ENCODE measurements around the gene DNAAF9.
A peak's percentile ranks its signal among the peaks of the same experiment; 100 is the strongest.
"Not testable (repeated sequence)": the region's sequence is repeated elsewhere in the genome, so short reads cannot be mapped to it uniquely, and the experiment has no call there.

Gene DNAAF9

DNA sequence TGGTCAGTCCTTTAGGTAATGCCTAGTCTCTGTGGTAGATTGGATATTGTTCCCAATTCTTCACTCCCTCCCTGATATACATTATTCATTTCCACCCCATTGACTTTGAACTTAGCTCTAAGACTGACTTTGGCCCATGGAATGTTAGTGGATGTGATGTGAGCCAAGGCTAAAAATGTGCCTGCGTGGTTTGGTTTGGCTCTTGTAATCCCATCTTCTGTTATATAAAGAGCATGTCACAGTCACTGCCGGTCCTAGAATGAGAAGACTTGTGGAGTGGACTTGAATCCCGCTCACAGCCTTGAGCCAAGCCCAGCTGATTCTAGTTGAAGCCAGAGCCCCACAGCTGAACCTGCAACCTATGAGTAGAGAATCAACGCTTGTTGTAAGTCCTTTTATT is 23.6 kb upstream of the DNAAF9 start:
- Mint-ChIP-seq H3K4me1 (no peaks in the 10 kb centered on the region), H3K36me3 (ENCODE audit: low read depth) (no peaks in the 10 kb centered on the region), H3K9me3 (no peaks in the 10 kb centered on the region), H3K4me3 (no peak overlapping the region), H3K27me3 (ENCODE audit: low read depth) (peaks cover 3% of the 10 kb centered on the region), H3K27ac (peak overlapping the region in 1 of 3 experiments; percentile 63)
- TF ChIP-seq, protein P1, sequence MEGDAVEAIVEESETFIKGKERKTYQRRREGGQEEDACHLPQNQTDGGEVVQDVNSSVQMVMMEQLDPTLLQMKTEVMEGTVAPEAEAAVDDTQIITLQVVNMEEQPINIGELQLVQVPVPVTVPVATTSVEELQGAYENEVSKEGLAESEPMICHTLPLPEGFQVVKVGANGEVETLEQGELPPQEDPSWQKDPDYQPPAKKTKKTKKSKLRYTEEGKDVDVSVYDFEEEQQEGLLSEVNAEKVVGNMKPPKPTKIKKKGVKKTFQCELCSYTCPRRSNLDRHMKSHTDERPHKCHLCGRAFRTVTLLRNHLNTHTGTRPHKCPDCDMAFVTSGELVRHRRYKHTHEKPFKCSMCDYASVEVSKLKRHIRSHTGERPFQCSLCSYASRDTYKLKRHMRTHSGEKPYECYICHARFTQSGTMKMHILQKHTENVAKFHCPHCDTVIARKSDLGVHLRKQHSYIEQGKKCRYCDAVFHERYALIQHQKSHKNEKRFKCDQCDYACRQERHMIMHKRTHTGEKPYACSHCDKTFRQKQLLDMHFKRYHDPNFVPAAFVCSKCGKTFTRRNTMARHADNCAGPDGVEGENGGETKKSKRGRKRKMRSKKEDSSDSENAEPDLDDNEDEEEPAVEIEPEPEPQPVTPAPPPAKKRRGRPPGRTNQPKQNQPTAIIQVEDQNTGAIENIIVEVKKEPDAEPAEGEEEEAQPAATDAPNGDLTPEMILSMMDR (IDR thresholded peaks at IDR 0.05; ENCODE audit: unreplicated experiment in 3 of 3) = no peak

DNA sequence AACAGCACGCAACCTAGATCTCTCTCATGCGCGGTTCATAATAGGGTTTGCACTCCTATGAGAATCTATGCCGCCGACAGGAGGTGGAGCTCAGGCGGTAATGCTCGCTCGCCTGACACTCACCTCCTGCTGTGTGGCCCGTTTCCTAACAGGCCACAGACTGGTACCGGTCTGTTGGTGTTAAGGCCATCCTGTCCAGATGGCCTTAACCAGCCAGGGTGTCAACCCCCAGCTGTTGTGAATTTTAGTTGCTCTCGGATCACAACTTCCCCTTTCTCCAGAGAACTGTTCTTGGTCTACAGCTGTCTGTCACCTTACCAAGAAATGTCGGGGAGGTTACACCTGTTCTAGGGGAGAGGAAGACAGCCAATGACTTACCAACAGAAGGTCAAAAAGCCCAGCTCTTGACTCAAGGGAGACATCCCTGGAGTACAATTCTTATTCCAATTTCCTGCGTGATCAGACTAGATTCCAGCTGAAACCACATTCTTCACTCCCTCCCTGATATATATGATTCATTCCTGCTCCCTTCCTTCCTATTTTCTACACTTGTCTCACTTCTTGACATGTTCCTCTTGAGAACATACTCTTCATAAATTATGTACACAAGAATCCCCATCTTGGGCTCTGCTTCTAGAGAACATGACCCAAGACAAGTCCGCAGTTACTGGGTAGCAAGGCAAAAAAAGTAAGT is 23.1 kb upstream of the DNAAF9 start:
- no peaks in the 10 kb centered on the region for H3K4me1 Mint-ChIP-seq
- no peak overlapping the region for H3K4me3 Mint-ChIP-seq
- TF ChIP-seq, protein P1 (IDR thresholded peaks at IDR 0.05; ENCODE audit: unreplicated experiment in 3 of 3) = no peak
- no peaks in the 10 kb centered on the region for H3K9me3 Mint-ChIP-seq
- H3K27ac Mint-ChIP-seq = peak overlapping the region in 1 of 3 experiments; percentile 63
- no peaks in the 10 kb centered on the region for H3K36me3 Mint-ChIP-seq (ENCODE audit: low read depth)
- peaks cover 3% of the 10 kb centered on the region for H3K27me3 Mint-ChIP-seq (ENCODE audit: low read depth)

DNA sequence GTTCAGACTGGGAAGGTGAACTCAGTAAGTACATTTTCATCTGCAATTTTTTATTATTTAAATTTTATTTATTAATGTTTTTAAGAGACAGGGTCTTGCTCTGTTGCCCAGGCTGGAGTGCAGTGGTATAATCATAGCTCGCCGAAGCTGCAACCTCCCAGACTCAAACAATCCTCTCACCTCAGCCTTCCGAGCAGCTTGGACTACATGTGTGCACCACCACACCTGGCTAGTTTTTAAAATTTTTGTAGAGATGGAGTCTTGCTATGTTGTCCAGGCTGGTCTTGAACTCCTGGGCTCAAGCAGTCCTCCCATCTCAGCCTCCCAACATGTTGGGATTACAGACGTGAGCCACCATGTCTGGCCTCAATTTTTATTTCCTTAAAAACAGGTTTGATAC is 19.3 kb upstream of the DNAAF9 start:
- not testable (repeated sequence) for H3K4me1 Mint-ChIP-seq; H3K36me3 Mint-ChIP-seq (ENCODE audit: low read depth)

DNA sequence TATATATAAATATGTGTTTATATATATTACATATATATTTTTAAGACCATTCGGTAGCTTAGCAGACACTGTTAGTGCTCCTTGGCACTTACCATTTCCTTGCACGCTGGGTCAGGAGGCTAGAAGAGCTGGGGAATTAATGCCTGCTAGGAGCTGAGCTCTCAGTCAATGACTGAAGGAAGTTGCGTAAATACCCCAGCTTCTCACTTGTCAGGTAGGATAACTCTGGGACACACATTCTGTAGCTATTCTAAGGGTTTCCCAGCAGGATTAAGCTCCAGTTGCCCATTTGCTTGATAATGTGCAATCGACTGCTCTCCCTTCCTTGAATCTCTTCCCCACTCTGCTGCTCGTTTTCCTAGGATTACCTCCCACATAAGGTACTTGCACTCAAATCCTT is 15.7 kb upstream of the DNAAF9 start:
- no peaks in the 10 kb centered on the region for H3K4me1 Mint-ChIP-seq
- H3K36me3 Mint-ChIP-seq (ENCODE audit: low read depth) = no peaks in the 10 kb centered on the region
- no peaks in the 10 kb centered on the region for H3K9me3 Mint-ChIP-seq
- H3K27ac Mint-ChIP-seq = no peak overlapping the region
- no peak overlapping the region for H3K4me3 Mint-ChIP-seq
- H3K27me3 Mint-ChIP-seq (ENCODE audit: low read depth) = peaks cover 4% of the 10 kb centered on the region
- TF ChIP-seq, protein P1 (IDR thresholded peaks at IDR 0.05; ENCODE audit: unreplicated experiment in 3 of 3) = no peak

More for the DNA sequence above, 19.3 kb upstream of the DNAAF9 start:
- not testable (repeated sequence) for H3K4me3 Mint-ChIP-seq; H3K9me3 Mint-ChIP-seq; H3K27me3 Mint-ChIP-seq (ENCODE audit: low read depth); H3K27ac Mint-ChIP-seq

DNA sequence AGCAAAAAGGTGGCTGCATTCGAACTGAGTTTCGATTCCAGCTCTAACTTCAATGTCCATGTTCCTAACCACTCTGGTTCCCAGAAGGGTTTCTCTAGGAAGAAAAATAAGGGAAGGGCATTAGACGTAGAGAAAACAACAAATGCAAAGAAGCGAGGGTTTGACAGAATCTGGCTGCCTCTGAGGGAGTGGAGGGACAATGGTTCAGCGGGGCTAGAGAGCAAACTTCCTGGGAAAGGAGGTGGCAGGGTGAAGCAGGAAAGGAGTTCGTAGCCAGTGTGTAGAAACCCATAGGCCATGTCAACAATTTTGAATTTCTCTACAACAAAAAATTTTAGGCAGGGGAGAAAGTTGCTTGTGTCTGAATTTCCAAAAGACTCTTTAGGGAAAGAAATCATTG is 14.5 kb upstream of the DNAAF9 start:
- H3K27ac Mint-ChIP-seq = no peak overlapping the region
- no peaks in the 10 kb centered on the region for H3K4me1 Mint-ChIP-seq
- H3K9me3 Mint-ChIP-seq = no peaks in the 10 kb centered on the region
- no peak overlapping the region for H3K4me3 Mint-ChIP-seq
- TF ChIP-seq, protein P1 (IDR thresholded peaks at IDR 0.05; ENCODE audit: unreplicated experiment in 3 of 3) = no peak
- H3K36me3 Mint-ChIP-seq (ENCODE audit: low read depth) = no peaks in the 10 kb centered on the region
- H3K27me3 Mint-ChIP-seq (ENCODE audit: low read depth) = peaks cover 4% of the 10 kb centered on the region

DNA sequence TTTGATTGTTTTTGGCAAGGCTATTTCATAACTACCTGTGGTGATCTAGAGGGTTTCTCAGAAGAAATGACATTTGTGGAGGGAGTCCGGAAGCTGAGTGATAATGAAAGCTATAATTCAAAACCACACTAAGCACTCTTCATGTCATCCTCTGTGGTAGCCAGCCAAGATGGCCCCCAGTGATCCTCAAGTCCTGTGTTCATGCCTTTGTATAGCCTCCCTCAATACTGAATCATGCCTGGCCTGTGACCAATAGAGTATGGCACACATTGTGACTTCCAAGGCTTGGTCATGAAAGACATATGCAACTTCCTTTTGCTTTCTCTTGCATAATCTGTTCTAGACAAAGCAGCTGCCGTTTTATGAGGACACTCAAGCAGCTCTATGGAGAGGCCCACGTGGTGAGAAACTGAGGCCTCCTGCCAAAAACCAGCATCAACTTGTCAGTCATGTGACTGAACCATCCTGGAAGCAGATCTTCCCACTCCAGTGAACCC is 12.8 kb upstream of the DNAAF9 start:
- Mint-ChIP-seq H3K4me1 (no peaks in the 10 kb centered on the region), H3K27me3 (ENCODE audit: low read depth) (peaks cover 4% of the 10 kb centered on the region), H3K9me3 (peaks cover 6% of the 10 kb centered on the region), H3K4me3 (no peak overlapping the region), H3K36me3 (ENCODE audit: low read depth) (no peaks in the 10 kb centered on the region), H3K27ac (no peak overlapping the region)
- TF ChIP-seq, protein P1 (IDR thresholded peaks at IDR 0.05; ENCODE audit: unreplicated experiment in 3 of 3) = no peak

DNA sequence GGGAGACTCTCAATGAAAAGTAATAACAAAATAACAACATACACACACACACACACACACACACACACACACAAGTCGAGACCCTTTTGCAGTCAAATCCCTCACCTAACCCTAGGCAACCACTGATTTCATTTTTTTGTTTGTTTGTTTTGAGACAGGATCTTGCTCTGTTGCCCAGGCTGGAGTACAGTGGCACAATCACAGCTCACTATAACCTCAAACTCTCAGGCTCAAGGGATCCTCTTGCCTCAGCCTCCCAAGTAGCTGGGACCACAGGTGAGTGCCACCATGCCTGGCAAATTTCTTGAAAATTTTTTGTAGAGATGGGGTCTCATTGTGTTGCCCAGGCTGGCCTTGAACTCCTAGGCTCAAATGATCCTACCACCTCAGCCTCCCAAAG is 10.7 kb upstream of the DNAAF9 start:
- not testable (repeated sequence) for H3K36me3 Mint-ChIP-seq (ENCODE audit: low read depth); H3K9me3 Mint-ChIP-seq; H3K27me3 Mint-ChIP-seq (ENCODE audit: low read depth); H3K4me3 Mint-ChIP-seq; H3K27ac Mint-ChIP-seq; H3K4me1 Mint-ChIP-seq

Data from nephron (organoid).